Activated naive CD8-positive, alpha-beta T cell (primary cell): ENCODE measurements around the gene FASTK.

Experiments used
- H3K27ac Mint-ChIP-seq: one replicate; pipeline ENCODE4 v1.8.0; 2021; ENCODE audit warnings: mixed read lengths
- H3K27me3 Mint-ChIP-seq: one replicate; pipeline ENCODE4 v1.8.0; 2021; ENCODE audit warnings: mixed read lengths
- H3K36me3 Mint-ChIP-seq: one replicate; pipeline ENCODE4 v1.8.0; 2021; ENCODE audit warnings: mixed read lengths
- H3K4me1 Mint-ChIP-seq: one replicate; pipeline ENCODE4 v1.8.0; 2021; ENCODE audit warnings: low read depth, mixed read lengths
- H3K4me3 Mint-ChIP-seq: one replicate; pipeline ENCODE4 v1.8.0; 2021; ENCODE audit warnings: mild to moderate bottlenecking, mixed read lengths
- H3K9me3 Mint-ChIP-seq: one replicate; pipeline ENCODE4 v1.8.0; 2021; ENCODE audit warnings: low read depth, mixed read lengths

Gene FASTK

DNA sequence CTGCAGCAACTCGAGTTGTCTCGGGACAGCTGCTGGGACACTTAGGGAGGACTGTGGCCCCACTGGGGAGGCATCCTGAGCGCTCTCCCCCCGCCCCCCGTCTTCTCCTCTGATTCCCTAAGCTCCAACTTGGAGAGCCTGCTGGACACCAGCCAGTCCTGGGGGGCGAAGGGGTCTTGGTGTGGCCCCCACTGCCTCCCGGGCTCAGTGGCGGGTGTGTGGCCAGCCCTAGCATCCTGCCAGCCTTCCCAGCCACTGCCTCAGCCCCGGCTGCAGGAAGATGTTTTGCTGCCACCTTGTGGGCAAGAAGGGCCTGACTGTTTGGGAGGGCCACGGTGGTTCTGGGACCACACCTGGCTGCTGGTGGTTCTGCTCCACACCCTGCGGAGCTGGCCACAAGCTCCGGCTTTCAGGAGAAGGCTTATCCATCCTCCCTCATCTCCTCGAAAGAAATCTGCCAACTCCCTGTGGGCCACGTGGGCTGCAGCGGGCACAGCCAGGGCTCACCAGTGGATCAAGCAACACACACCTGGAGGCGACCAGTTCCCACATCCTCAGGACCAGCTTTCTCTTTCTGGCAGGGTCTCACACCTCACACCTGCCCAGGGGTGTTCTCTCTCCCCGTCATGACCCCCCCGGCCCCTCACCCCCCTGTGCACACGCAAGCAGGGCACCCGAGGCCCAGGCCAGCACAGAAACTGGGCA, 30.5 kb upstream of the FASTK start:
- no peak overlapping the region for H3K4me3 Mint-ChIP-seq
- peaks cover 4% of the 10 kb centered on the region for H3K27me3 Mint-ChIP-seq
- no peak overlapping the region for H3K27ac Mint-ChIP-seq
- no peaks in the 10 kb centered on the region for H3K36me3 Mint-ChIP-seq
- H3K9me3 Mint-ChIP-seq: no peaks in the 10 kb centered on the region
- H3K4me1 Mint-ChIP-seq: peaks cover 6% of the 10 kb centered on the region

DNA sequence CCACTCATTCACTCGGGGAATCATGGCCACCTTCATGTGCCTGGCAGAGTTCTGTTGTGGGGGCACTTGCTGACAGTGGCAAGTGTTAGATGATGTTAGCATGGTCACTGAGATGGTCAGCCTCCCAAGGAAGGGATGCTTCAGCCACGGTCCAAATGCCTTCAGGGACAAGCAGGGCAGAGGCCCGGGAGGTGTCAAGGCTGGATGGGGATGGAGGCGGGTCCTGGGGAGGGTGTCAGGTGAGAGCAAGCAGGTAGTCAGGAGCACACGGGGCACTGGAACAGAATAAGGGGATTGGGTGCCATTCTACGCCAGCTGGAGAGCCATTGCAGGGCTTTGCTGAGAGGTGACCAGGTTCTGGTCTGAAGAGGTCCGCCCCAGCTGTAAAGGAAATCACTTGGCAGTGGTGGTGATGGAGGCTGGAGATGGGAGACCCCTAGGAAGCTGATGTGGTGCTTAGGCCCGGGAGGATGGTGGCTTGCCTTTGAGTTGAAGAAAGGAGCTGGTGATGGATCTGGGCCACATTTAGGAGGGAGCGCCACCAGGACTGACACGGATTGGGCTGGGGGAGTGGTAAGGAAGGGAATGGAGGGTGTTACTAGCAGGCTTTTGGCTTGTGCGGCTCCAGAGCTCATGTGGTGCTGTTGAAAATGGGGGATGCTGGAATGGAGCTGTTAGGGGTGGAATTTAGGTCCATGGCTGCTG, 29.8 kb upstream of the FASTK start:
- Mint-ChIP-seq H3K36me3 (no peaks in the 10 kb centered on the region), H3K4me3 (no peak overlapping the region), H3K9me3 (no peaks in the 10 kb centered on the region), H3K27me3 (peaks cover 4% of the 10 kb centered on the region), H3K27ac (no peak overlapping the region), H3K4me1 (peaks cover 4% of the 10 kb centered on the region)

DNA sequence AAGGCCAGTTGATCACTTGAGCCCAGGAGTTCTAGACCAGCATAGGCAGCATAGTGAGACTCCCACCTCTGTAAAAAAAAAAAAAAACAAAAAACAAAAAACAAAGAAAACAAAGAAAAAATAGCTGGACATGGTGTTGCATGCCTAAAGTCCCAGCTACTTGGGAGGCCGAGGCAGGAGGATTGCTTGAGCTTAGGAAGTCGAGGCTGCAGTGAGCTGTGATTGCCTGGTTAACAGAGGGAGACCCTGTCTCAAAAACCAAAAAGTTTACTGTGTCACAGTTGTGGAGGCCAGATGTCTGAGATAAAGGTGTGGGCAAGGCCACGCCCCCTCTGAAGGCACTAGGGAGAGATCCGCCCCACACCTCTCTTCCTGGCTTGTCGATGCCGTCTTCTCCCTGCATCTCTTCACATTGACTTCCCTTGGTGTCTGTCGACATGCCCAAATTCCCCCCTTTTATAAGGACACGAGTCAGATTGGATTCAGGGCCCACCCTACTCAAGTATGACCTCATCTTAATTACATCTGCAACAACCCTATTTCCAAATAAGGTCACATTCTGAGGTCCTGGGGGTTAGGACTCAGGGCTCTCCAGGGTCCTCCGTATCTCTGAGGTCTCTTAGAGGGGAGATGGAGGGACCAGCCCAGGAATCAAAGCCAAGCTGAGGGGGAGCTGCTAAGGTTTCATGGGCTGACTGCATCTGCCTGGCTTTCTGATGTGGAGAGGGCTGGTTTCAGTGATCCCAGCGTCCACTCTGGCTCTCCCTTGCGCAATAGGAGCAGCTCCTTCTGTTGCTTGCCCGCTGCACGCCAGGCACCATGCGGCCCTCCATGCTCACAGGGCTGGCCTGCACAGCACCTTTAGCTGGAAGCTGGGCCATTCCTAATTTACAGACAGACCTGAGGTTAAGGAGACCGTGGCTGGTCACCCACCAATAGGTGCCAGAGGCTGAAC, 28.8 kb upstream of the FASTK start:
- H3K4me3 Mint-ChIP-seq: no peak overlapping the region
- H3K36me3 Mint-ChIP-seq: no peaks in the 10 kb centered on the region
- H3K4me1 Mint-ChIP-seq: peaks cover 4% of the 10 kb centered on the region
- peaks cover 4% of the 10 kb centered on the region for H3K27me3 Mint-ChIP-seq
- H3K9me3 Mint-ChIP-seq: no peaks in the 10 kb centered on the region
- H3K27ac Mint-ChIP-seq: no peak overlapping the region

DNA sequence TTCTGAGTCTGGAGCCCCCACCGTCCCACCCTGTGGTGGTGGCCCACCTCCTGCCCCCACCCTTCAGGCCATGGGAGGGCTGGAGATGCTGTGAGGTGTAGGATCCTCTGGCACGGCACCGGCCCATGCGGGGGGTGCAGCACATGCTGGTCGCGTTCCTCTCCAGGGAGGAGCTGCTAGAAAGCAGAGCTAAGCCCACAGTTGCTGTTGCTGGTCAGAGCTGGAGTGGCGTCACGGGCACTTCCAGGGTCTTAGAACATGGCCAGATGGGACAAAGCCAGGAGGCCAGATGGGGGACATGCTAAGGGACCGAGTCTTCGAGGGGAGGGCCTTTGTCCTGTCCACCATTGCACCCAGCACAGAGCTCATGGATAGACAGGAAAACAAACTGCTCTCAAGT, 27.3 kb upstream of the FASTK start:
- no peaks in the 10 kb centered on the region for H3K9me3 Mint-ChIP-seq
- no peak overlapping the region for H3K4me3 Mint-ChIP-seq
- H3K27me3 Mint-ChIP-seq: peaks cover 2% of the 10 kb centered on the region
- H3K27ac Mint-ChIP-seq: no peak overlapping the region
- peaks cover 4% of the 10 kb centered on the region for H3K4me1 Mint-ChIP-seq
- no peaks in the 10 kb centered on the region for H3K36me3 Mint-ChIP-seq

DNA sequence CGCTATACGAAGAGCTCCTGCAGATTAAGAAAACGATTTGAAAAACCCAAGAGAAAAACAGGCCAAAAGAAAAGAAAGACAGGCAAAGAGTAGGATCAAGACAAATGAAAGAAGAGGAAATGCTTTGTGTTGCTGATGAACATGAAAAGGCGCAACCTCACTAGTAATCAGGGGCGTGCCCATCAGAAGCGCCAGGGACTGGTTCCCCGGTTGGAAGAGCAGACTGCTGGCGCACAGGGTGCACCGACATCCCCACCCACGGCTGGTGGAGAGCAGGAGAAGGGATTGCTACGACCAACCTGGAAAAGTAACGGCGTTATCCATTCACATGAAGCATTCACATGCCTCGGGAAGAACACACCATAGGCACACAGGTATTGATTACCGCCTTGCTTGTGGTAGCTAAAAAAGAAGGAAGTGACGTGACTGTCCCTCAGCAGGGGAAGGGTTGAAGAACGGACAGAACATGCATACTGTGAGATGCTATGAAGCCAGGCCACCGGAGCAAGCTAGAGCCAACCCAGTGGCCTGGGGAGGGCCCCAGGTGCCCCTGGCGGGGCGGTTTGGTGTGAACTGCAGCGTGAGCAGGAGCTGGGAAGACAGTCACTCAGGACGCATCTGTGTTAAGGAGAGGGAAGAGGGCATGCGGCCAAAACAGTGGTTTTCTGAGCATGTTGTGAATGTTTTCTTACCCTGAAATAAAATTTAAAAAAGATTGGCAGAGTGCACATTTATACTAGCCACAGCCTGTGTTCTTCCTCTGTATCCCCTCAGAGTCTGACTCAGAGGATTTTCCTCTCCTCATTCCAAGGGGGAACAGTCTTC, 24.0 kb upstream of the FASTK start:
- Mint-ChIP-seq H3K27ac (no peak overlapping the region), H3K36me3 (no peaks in the 10 kb centered on the region), H3K4me3 (no peak overlapping the region), H3K9me3 (no peaks in the 10 kb centered on the region), H3K27me3 (no peaks in the 10 kb centered on the region), H3K4me1 (no peaks in the 10 kb centered on the region)

DNA sequence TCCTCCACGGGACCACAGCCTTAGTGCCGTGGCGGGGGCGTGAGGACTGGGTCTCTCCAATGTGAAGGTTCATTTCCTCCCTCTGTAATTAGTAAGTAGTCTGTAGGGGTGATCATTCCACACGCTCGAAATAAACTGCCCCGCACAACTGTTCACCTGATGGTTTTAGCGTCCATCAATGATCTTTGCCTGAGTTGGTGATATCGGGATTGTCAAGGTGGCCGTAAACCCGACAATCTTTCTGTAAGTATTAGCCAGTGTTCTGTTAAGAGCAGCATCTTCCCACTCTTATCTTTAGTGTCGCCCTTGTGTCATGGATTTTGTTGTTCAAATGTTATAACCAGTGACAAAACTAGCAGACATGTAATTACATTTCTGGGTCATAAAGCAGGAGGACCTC, 23.4 kb upstream of the FASTK start:
- H3K36me3 Mint-ChIP-seq: no peaks in the 10 kb centered on the region
- H3K4me1 Mint-ChIP-seq: no peaks in the 10 kb centered on the region
- H3K27me3 Mint-ChIP-seq: no peaks in the 10 kb centered on the region
- H3K4me3 Mint-ChIP-seq: no peak overlapping the region
- no peak overlapping the region for H3K27ac Mint-ChIP-seq
- no peaks in the 10 kb centered on the region for H3K9me3 Mint-ChIP-seq

DNA sequence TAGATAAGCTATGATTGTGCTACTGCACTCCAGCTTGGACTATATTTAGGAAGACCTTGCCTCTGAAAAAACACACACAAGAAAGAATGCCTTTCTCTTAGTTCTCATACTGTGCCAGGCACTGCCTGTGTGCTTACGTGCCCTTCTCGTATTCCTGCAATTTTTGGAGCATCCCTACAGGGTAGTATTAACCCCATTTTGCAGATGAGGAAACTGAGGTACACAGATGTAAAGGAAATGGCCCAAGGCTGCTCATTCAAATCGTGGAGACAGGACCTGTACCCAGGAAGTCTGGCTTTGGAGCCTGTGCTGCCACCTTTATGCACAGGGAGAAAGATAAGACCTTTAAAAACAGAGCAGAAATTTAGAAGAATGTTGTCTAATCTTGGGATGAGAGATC, 22.4 kb upstream of the FASTK start:
- Mint-ChIP-seq H3K9me3 (no peaks in the 10 kb centered on the region), H3K4me3 (no peak overlapping the region), H3K4me1 (no peaks in the 10 kb centered on the region), H3K27ac (no peak overlapping the region), H3K36me3 (no peaks in the 10 kb centered on the region), H3K27me3 (no peaks in the 10 kb centered on the region)

DNA sequence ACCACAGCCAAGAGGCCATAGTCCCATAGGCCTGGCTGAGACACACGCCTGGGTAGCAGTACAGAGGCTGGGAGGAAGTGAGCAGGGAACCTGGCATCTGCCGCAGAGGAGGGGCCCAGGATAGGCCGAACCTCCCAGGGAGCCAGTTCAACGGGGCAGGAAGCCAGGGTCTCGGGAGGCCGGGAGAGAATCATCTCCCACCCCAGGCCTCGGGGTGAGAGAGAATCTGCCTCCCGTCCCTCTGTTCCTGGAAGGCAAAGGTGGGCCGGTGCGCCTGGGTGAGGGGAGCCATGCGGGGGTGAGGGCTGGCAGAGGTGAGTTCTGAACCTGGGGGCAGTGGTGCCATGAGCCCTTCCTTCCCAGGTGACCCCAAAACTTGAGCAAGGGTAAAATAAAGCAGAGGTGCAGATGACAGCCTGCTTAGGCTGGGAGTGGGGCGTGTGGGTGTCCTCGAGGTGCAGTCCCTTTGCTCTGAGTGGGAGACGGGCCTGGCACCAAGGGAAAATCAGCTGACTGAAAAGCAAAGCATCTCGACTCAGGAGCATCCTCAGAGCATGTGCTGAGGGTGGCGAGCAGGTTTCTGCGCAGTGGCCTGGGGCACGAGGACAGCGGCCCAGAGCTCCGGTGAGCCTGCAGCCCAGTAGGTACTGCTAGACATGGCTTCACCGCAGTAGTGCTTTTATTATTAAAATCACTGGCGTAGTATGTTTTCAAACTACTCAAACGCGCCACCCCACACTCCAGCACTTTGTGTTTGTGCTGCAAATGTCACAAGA, 21.2 kb upstream of the FASTK start:
- Mint-ChIP-seq H3K27me3 (no peaks in the 10 kb centered on the region), H3K4me3 (no peak overlapping the region), H3K36me3 (no peaks in the 10 kb centered on the region), H3K4me1 (no peaks in the 10 kb centered on the region), H3K27ac (no peak overlapping the region), H3K9me3 (no peaks in the 10 kb centered on the region)

DNA sequence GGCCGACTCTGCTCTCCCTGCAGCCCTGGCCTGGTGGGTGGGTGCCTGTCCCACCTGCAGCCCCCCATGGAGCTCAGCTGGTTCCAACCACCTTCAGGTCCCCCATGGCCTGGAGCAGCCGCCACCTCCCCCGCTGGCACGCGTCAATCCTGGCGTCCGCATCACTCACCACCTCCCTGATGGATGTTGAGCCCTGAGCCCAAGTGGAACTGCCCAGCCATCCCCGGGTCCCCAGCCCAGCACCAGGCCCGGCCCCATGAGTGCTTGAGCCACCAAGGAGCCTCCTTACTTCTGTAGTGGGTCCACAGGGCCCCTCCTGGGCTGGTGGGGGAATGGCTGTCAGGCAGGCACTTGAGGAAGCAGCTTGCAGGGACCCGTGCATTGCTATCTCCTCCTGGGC, 20.3 kb upstream of the FASTK start:
- no peaks in the 10 kb centered on the region for H3K9me3 Mint-ChIP-seq
- no peaks in the 10 kb centered on the region for H3K27me3 Mint-ChIP-seq
- H3K27ac Mint-ChIP-seq: no peak overlapping the region
- no peak overlapping the region for H3K4me3 Mint-ChIP-seq
- H3K4me1 Mint-ChIP-seq: no peaks in the 10 kb centered on the region
- no peaks in the 10 kb centered on the region for H3K36me3 Mint-ChIP-seq

DNA sequence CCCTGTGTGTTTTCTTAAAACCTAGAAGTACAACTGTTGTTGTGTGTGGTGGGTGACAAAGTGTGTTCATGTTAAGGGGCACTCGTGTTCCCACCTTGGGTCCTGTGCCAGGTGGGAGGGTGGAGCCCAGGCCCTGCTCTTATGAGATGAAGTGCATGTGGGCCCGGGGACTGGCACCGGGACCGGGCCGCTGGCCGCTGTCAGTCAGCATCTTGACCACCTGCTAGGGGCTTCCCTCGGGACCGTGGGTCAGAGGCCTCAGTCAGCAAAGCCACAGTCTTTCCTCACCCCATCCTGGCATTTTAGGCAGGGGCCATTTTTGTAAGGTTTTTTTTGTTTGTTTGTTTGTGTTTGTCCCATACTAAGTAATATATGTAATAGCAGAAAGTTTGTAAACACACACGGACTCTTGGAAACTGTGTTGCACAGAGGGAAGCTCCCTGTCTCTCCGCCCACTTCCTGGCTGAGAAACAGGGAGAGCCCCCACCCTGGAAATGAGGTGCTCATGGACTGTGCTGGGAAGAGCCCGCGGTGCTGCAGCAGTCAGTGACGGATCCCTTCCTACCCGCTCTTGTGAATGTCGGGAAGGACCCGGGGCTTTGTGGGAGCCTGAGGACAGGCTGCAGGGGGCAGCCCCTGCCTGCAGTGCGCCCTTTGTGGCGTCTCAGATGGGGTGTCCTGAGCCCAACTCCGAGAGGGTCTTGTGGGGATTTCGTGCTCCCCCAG, 19.0 kb upstream of the FASTK start:
- Mint-ChIP-seq H3K36me3 (no peaks in the 10 kb centered on the region), H3K27me3 (no peaks in the 10 kb centered on the region), H3K9me3 (no peaks in the 10 kb centered on the region), H3K27ac (no peak overlapping the region), H3K4me1 (no peaks in the 10 kb centered on the region), H3K4me3 (no peak overlapping the region)

DNA sequence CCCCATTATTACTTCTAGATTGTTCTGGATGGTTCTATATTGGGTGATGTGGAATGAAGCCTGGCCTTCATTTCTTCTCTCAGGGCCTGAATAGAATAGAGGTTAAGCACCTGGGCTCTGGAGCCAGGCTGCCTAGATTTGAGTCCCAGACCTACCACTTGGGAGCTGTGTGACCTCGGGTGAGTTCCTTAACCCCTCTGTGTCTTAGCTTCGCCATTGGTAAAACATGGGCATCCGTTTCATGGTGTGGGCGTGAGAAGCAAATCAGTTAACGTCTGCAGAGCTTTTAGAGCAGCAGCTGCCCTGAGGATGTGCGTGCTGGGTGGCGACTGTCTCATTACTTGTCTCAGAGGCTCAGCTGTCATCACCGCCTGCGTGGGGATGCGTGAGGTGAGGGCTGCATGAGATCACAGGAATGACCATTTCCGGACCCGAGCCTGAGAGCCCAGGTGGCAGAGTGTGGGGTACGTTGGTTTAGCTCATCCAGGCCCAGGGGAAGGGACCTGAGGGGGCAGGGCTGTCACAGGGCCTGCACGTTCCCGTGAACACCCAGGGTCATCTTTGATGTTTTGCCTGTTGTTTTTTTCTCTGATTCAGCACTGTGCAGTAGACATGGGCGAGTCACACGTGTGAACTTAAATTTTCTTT, 15.3 kb upstream of the FASTK start:
- Mint-ChIP-seq H3K27ac (no peak overlapping the region), H3K4me3 (no peak overlapping the region), H3K9me3 (no peaks in the 10 kb centered on the region), H3K4me1 (no peaks in the 10 kb centered on the region), H3K36me3 (no peaks in the 10 kb centered on the region), H3K27me3 (no peaks in the 10 kb centered on the region)

DNA sequence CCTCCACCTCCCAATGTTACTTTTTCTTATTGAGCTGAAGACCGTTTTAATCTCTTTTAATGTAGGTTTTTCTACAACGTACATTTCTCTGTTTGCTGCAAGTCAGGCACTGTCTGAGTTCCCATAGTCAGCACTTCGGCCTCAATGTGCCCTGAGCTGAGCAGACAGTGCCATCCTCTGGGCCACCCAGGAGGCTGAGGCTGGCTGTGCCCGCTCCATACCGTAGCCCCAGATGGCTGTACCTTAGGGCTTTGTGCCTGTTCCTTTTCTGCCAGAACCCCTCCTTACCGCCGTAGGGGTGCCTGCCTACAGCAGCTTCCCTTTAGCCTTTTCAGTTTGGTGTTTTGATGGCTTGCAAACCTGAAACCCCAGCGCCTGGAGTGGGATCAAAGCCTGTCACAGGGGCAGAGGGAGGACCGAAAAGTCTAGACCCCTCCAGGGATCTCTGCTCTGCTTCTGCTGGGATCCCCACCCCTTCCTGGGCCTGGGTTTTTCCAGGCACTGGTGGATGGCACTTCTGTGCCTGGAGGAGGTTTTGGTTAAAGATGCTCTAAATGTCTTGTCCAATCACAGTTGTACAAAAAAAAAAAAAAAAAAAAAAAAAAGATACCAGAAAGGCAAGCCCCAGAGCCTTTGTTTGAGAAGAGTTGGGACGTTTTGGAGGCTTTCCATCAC, 14.7 kb upstream of the FASTK start:
- Mint-ChIP-seq H3K36me3 (no peaks in the 10 kb centered on the region), H3K27me3 (no peaks in the 10 kb centered on the region), H3K9me3 (no peaks in the 10 kb centered on the region), H3K4me3 (no peak overlapping the region), H3K4me1 (no peaks in the 10 kb centered on the region), H3K27ac (no peak overlapping the region)

DNA sequence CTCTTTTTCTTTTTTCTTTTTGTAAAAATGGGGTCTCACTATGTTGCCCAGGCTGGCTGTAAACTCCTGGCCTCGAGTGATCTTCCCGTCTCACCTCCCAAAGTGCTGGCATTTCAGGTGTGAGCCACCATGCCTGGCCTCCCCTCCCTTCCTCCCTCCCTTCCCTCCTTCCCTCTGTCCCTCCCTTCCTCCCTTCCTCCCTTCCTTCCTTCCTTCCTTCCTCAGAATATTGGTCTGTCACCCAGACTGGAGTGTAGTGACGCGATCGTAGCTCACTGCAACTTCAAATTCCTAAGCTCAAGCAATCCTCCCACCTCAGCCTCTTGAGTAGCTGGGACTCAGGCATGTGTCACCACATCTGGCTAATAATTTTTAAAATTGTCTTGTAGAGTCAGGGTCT, 14.1 kb upstream of the FASTK start:
- no peak overlapping the region for H3K4me3 Mint-ChIP-seq
- H3K4me1 Mint-ChIP-seq: no peaks in the 10 kb centered on the region
- no peak overlapping the region for H3K27ac Mint-ChIP-seq
- no peaks in the 10 kb centered on the region for H3K36me3 Mint-ChIP-seq
- no peaks in the 10 kb centered on the region for H3K27me3 Mint-ChIP-seq
- H3K9me3 Mint-ChIP-seq: no peaks in the 10 kb centered on the region
